Measurements from ENCODE around the gene PPIL3.
"Not testable (repeated sequence)": the region's sequence is repeated elsewhere in the genome, so short reads cannot be mapped to it uniquely, and the experiment has no call there.

PPIL3 gene

GRCh38 chr2:200888704-200889625 is at the start of gene PPIL3, which contains the start of gene NIF3L1:
Gene PPIL3 (minus strand): TSS chr2:200889077. CDS start chr2:200887615, 1,462 bp downstream.
Gene NIF3L1 (plus strand): TSS chr2:200889371. CDS start chr2:200891944, 2,573 bp downstream.
- DNase-seq: peak; percentile 97

- DNase-seq: no peak
Observed at GRCh38 chr2:200930947-200931626, 42.2 kb upstream of the PPIL3 start.

GRCh38 chr2:200929334-200930249 is 40.7 kb upstream of the PPIL3 start:
- DNase-seq: no peak

- DNase-seq: no peak
Observed at GRCh38 chr2:200922439-200922838, 33.6 kb upstream of the PPIL3 start.

GRCh38 chr2:200913654-200914053 is 24.8 kb upstream of the PPIL3 start:
- DNase-seq: no peak

GRCh38 chr2:200909958-200910357 is 21.1 kb upstream of the PPIL3 start:
- no peak for DNase-seq

GRCh38 chr2:200905618-200906296 is 16.9 kb upstream of the PPIL3 start:
- DNase-seq: peak; percentile 60

- DNase-seq: peak; percentile 88
Observed at GRCh38 chr2:200901459-200902072, 12.7 kb upstream of the PPIL3 start.

GRCh38 chr2:200899482-200899881 is 10.6 kb upstream of the PPIL3 start:
- DNase-seq: no peak

GRCh38 chr2:200881715-200882249 is 7.1 kb downstream of the PPIL3 start:
- not testable (repeated sequence) for DNase-seq

- no peak for DNase-seq
Observed at GRCh38 chr2:200878289-200878880, 10.5 kb downstream of the PPIL3 start.

GRCh38 chr2:200877443-200877842 is 11.4 kb downstream of the PPIL3 start:
- DNase-seq: no peak

- no peak for DNase-seq
Observed at GRCh38 chr2:200873560-200873959, 15.3 kb downstream of the PPIL3 start.

- no peak for DNase-seq
Observed at GRCh38 chr2:200871151-200871550, 17.7 kb downstream of the PPIL3 start.

GRCh38 chr2:200869014-200869413 is 19.9 kb downstream of the PPIL3 start:
- DNase-seq: no peak

- peak; percentile 97 for DNase-seq
Observed at GRCh38 chr2:200864176-200865034, 24.5 kb downstream of the PPIL3 start, which contains the start of gene CLK1. Gene CLK1 (minus strand): TSS chr2:200864658. CDS start chr2:200861862, 2,796 bp downstream.

GRCh38 chr2:200863782-200864175 is 25.1 kb downstream of the PPIL3 start:
- no peak for DNase-seq

GRCh38 chr2:200862532-200863000 is 26.3 kb downstream of the PPIL3 start:
- peak; percentile 79 for DNase-seq

- no peak for DNase-seq
Observed at GRCh38 chr2:200861617-200862155, 27.2 kb downstream of the PPIL3 start.
